ENCODE results near the gene LIN54. TPM values are rescaled to one million over a fixed set of nuclear protein-coding genes. Genes with fewer than 3 reads are reported as not detected.
A peak's percentile ranks its signal among the peaks of the same experiment; 100 is the strongest.
"Not testable (repeated sequence)": the region's sequence is repeated elsewhere in the genome, so short reads cannot be mapped to it uniquely, and the experiment has no call there.

Gene LIN54
- total RNA-seq, 1 donor from 2014 or later: 14.7 TPM

GRCh38 chr4:83009529-83009928 is 1.1 kb downstream of the LIN54 start:
- H3K4me3 ChIP-seq: peak overlapping the region; percentile 72
- H3K4me1 ChIP-seq: peaks cover 28% of the 10 kb centered on the region
- TF ChIP-seq CTCF (IDR thresholded peaks at IDR 0.05): no peak
- H3K27me3 ChIP-seq (ENCODE audit: low read depth): no peaks in the 10 kb centered on the region
- intact Hi-C loops (cut with DNase I): no loop called here
- no peak for ATAC-seq
- DNase-seq: no peak
- H3K36me3 ChIP-seq: no peaks in the 10 kb centered on the region
- H3K27ac ChIP-seq: peak overlapping the region; percentile 91
- H3K9me3 ChIP-seq: no peaks in the 10 kb centered on the region

GRCh38 chr4:83003044-83003791 is 7.4 kb downstream of the LIN54 start:
- H3K36me3 ChIP-seq; H3K27ac ChIP-seq; H3K27me3 ChIP-seq (ENCODE audit: low read depth); ATAC-seq; H3K9me3 ChIP-seq; intact Hi-C loops (cut with DNase I); H3K4me1 ChIP-seq; DNase-seq; H3K4me3 ChIP-seq: not testable (repeated sequence)

- Histone ChIP-seq H3K9me3 (no peaks in the 10 kb centered on the region), H3K27ac (no peak overlapping the region), H3K27me3 (ENCODE audit: low read depth) (no peaks in the 10 kb centered on the region), H3K4me1 (no peaks in the 10 kb centered on the region), H3K4me3 (no peak overlapping the region), H3K36me3 (no peaks in the 10 kb centered on the region)
- no peak for ATAC-seq
- no peak for TF ChIP-seq CTCF (IDR thresholded peaks at IDR 0.05)
- no peak for DNase-seq
- intact Hi-C loops (cut with DNase I): no loop called here
Observed at GRCh38 chr4:83002329-83002728, 8.3 kb downstream of the LIN54 start.

GRCh38 chr4:82998898-82999297 is 11.7 kb downstream of the LIN54 start:
- H3K4me1 ChIP-seq: no peaks in the 10 kb centered on the region
- no peaks in the 10 kb centered on the region for H3K9me3 ChIP-seq
- ATAC-seq (no peak), DNase-seq (no peak)
- no peaks in the 10 kb centered on the region for H3K27me3 ChIP-seq (ENCODE audit: low read depth)
- H3K36me3 ChIP-seq: no peaks in the 10 kb centered on the region
- no peak for TF ChIP-seq CTCF (IDR thresholded peaks at IDR 0.05)
- H3K27ac ChIP-seq: no peak overlapping the region
- H3K4me3 ChIP-seq: no peak overlapping the region
- intact Hi-C loops (cut with DNase I): no loop called here

GRCh38 chr4:82994834-82995233 is 15.8 kb downstream of the LIN54 start:
- no peak for ATAC-seq
- H3K36me3 ChIP-seq: no peaks in the 10 kb centered on the region

More at GRCh38 chr4:82994834-82995233, 15.8 kb downstream of the LIN54 start:
- no peaks in the 10 kb centered on the region for H3K27me3 ChIP-seq (ENCODE audit: low read depth)
- peaks cover 4% of the 10 kb centered on the region for H3K4me1 ChIP-seq
- DNase-seq: no peak
- H3K4me3 ChIP-seq: no peak overlapping the region
- no peak overlapping the region for H3K27ac ChIP-seq
- no peak for TF ChIP-seq CTCF (IDR thresholded peaks at IDR 0.05)
- intact Hi-C loops (cut with DNase I): no loop called here
- H3K9me3 ChIP-seq: no peaks in the 10 kb centered on the region

Measured in lower lobe of right lung (tissue), 2 donors.